HG03558 (cell line): Measurements from ENCODE around the gene PAAF1.
"Not testable (repeated sequence)": the region's sequence is repeated elsewhere in the genome, so short reads cannot be mapped to it uniquely, and the experiment has no call there.

ENCODE experiments used
- ATAC-seq: cut with Tn5 transposase; IDR thresholded peaks from one replicate; pipeline ENCODE4 v1.9.1; 2021; ENCODE audit warnings: moderate number of reproducible peaks; ENCODE audit not compliant: unreplicated experiment; ENCODE audit errors: extremely low read depth

PAAF1 gene

DNA sequence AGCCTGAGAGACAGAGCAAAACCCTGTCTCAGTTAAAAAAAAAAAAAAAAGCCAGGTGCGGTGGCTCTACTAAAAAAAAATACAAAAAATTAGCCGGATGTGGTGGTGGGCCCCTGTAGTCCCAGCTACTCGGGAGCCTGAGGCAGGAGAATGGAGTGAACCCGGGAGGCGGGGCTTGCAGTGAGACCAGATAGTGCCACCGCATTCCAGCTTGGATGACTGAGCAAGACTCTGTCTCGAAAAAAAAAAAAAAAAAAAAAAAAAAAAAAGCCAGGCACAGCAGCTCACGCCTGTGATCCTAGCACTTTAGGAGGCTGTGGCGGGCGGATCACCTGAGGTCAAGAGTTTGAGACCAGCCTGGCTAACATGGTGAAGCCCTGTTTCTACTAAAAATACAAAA, 3.6 kb downstream of the PAAF1 start:
- ATAC-seq: not testable (repeated sequence)

DNA sequence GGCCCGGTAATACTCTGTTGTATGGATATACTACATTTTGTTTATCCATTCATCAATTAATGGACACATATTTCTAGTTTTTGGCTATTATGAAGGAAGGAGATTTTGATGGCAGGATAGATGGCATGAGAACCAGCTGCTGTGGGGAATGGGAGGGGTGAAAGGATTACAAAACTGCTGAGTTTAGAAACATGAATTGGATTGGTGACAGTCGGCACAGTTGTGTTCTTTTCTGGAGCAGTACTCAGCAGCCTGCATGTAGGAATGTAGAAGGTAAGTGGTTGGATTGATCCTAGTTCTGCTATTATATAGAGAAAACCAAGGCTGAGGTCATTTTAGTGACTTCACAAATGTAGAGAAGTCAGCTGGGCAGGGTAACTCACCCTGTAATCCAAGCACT, 7.1 kb downstream of the PAAF1 start:
- no peak for ATAC-seq

DNA sequence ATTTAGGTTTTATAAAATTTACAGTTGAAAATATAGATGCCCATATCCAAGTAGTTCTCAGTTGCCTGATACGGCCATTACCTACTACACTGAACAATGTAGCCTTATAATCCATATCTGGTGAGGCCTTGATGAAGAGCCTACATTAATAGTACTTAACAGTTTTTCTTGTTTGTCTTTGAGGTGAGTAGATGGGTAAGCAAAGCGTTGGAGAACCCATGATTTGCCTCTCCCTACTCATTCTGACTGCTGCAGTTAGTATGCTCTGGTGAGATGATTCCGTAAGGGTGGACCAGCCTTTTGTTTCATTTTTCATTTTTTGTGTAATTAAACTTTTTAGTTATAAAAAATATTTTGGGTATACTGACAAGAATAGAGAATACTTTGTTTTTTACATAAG, 11.4 kb downstream of the PAAF1 start:
- no peak for ATAC-seq

DNA sequence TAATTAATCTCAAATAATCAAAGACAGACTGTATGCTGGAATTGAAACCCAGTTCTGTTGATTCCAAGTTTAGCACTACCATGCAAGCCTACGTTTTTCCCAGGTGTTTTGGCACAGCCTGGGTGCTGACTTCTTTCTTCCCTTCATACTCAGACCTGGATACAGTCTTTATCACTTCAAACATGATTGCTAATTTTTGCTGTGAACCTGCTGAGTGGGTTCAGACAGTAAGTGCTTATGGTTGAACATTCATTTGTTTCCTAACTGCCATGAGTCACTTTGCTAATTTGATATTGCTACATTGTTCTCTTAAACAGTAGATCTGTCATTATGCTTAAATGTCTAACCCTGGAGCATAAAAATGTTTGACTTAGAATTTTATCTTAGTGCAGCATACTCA, 12.2 kb downstream of the PAAF1 start:
- no peak for ATAC-seq

DNA sequence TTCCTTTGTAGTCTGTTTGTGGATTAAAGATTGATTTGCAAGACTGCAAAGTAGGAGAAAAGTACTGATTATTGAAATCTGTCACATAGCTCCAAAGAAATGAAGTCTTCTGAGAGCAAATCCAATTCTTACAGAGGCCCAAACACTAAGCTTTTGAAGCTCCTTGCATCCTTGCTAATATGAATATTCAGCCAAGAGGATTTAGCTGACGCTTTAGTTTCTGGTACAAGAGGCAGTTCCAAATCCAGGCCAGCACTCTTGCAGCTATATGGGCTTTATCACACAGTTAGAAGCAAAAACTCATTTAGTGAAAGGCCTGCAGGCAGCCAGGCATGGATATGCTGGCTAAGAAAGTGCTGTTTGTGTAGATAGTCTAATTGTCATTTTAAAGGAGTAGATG, 12.7 kb downstream of the PAAF1 start:
- no peak for ATAC-seq

DNA sequence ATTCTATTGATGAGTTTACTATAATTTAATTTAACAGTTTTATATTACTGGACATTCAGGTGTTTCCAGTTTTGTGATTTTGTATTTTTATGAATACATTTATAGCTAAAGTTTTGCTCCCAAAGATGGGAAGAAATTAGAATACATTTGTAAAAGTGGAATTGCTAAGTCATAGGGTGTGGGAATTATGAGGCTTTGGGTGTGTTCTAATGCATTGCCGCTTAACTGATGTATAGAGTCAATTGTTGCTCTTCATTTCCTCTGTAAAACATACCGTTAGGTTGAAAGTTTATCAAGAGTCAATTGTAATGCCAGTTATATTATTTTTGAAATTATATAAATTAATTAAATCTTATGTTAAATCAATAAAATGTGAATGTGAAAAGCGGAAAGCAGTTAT, 16.2 kb downstream of the PAAF1 start:
- no peak for ATAC-seq

DNA sequence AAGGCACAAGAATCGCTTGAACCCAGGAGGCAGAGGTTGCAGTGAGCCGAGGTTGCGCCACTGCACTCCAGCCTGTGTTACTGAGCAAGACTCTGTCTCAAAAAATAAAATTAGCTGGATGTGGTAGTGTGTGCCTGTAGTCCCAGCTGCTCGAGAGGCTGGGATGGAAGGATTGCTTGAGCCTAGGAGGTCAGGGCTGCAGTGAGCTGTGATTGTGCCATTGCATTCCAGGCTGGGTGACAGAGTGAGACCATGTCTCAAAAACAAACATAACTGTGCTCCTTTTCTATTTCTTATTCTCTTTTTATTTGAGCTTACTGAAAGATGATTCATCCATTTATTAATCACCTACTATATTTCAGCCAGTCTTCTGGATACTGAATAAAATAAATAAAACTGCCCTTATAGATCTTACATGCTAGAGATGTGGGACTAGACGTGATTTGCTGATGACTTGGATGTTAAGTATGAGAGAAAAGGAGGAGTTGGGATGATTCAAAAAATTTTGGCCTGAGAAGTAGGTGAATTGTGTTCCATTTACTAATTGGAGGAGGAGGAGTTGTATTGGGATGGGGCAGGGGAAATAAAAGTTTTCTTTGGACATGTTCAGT, 18.0 kb downstream of the PAAF1 start:
- ATAC-seq: no peak

DNA sequence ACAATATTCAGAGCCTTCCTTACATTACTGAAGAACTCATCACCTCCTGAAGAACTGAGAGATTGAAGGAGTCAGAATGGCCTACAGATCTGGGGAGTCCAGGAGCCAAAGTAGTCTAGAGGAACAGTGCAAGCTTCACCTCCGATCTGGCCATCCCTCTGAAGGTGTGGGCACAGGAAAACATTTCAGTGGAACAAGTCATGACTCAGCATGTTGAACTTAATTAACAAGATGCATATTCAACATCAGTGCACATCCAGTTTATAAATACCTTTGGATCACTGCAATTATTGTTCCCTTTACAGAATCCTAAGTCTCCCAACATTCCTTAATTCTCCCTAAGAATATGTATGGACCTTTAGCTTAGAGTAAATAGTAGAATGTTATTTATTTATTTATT, 25.5 kb downstream of the PAAF1 start:
- ATAC-seq: no peak

DNA sequence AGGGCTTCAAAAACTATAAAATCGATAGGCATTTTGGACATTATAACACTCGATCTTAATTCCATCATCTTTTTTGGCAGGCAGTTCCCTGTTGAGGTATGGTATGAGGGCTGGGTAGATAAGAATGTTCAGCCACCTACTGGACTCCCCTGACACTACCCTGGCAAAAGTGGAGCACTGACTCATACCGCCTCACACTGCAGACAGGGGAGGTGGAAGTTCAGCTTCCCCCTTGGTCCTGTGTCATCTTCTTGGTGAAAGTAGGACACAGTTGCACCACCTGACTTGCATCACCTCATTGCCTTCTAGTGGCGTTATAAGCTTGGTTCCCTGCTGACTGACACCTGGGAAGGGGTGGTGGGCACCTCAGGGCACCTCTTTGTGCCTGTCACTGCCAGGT, 30.4 kb downstream of the PAAF1 start:
- no peak for ATAC-seq

DNA sequence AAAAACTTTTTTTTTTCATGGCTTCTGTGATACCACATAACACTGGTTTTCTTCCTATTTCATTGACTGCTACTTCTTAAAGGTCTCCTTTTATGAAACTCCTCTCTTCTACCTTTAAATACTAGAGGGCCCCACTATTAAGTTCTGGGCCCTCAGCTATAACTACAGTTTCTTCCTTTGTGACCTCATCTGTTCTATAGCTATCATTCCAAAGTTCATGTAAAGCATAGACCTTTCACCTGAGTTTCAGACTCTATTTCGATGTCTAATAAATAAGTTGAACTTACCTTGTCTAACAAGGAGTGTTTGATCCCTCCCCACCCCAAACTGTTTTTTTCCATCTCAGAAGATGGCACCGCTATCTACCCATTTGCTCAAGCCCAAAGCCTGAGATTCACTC, 35.2 kb downstream of the PAAF1 start:
- ATAC-seq: no peak

DNA sequence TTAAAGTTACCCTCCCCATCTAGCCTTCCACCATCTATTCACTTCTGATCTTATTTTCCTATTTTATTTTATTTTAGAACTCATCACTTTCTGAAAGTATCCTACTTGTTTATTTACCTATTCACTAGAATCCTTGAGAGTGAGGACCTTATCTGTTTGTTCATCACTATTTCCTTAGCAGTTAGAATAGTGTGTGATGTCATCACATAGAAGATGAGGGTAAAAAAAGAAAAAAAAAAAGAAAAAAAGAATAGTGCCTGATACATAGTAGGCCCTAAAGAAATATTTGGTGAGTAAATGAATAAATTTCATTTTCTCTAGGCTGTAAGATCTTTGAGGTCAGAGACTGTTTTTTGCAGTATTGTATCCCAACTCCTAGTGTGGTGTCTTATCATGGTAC, 36.7 kb downstream of the PAAF1 start:
- no peak for ATAC-seq

DNA sequence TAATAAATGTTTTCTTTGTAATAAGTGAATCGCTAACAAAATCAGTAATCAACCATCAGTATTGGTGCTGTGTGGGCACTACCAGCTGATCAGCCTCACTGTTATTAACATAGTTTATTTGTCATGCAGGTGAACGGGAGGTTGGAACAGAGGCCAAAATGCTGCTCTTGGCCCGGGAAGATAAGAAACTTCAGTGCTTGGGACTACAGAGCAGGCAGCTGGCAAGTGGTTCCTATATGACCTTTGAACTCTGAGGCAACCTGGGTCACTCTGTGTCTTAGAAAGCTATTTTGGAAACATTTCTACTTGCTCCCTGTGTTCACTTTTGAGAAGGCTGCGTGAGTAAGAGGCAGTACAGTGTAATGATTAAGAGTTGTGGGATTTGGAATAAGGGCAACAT, 37.5 kb downstream of the PAAF1 start:
- no peak for ATAC-seq

DNA sequence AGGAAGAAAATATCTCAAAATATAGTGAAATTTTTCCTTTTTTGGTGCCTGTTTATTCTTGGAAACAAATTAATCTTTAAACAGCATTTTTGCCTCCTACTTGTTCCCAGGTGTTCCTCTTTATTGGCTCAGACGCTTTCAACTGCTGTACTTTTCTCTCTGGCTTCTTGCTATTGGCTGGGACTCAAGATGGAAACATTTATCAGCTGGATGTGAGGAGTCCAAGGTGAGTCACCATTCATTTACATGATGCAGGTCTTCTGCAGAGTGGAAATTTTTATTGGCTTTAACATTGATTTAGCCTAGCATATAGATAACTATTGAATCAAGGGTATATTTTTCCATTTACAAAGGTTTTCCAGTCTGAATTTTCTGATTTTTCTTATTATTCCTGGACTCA, 39.6 kb downstream of the PAAF1 start:
- no peak for ATAC-seq

DNA sequence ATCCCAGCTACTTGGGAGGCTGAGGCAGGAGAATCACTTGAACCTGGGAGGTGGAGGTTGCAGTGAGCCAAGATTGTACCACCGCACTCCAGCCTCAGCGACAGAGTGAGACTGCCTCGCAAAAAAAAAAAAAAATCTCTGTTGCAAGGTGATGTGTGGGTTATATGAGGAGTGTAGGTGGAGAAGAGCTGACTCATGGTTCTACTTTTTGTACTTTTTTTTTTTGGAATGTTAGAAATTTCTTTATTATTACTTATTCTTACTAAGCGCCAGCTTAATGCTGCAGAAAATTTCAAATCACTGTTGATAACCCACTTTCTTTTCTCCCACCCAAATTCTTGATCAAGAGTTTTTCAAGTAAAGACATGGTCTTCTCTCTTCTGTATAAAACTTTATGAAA, 44.4 kb downstream of the PAAF1 start:
- no peak for ATAC-seq

DNA sequence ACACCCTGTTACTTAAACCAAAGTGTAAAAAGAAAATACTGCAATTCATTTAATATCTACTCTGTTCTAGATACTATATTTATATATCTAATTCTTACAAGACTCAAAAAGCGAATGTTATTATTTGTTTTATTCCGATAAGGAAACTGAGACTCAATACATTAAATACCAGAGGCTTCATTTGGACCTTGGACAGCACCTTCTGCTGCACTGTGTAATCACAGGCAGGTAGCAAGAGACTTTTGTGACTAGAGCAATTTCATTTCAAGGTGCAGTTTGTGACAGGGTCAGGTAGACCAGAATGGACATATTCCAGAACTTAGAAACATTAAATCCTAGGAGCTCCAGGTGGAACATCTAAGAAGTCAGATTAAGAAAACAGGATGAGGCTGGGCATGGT, 52.6 kb downstream of the PAAF1 start:
- ATAC-seq: no peak

DNA sequence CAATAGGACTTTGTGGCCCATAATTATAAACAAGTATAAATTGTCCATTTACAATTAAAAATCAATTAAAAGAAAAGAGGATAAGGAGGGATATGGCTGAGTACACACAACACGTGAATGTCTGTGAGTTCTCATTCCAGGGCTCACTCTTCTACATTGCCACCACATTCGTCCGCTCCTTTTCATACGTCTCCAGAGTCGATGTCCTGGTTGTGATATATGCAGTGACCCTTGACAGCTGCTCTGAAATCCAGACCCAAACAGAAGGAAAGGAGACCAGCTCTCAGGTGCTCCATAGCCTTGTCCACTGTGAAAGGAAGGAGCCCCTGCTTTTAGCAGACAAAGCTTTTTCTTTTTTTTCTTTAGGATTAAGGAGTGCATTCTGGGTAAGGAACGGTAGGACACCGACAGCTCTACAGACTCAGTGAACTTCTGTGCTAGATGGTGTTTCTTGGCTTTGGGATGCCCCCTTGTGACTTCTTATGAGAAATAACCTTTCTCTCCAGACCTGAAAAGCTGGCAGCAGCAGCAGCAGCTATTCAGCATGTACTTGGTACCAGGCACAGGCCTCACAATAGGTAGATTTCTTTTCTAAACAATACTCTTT, 54.3 kb downstream of the PAAF1 start:
- no peak for ATAC-seq

DNA sequence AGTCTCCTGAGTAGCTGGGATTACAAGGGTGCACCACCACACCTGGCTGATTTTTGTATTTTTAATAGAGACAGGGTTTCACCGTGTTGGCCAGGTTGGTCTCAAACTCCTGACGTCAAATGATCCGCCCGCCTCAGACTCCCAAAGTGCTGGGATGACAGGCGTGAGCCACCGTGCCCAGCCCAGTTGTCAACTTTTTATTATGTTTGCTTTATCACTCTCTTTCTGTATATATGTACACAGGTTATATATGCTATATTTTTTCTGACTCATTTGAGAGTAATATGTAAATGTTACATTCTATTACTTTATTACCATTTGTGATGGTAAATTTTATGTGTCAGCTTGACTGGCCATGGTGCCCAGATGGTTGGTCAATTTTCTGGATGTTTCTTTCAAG, 55.2 kb downstream of the PAAF1 start:
- ATAC-seq: no peak

DNA sequence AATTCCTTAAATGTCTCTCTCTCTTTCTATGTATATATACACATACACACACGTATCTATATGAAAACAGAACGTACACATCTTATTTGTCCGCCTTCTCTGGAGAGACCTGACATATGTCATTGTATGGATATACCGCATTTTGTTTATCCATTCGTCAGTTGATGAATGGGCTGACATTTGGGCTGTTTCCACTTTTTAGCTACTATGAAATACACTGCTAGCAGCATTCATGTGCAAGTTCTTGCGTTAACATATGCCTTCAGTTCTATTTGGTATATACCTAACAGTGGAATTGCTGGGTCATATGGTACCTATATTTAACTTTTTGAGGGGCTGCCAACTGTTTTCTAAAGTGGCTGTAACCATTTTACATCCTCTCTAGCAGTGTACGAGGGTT, 56.0 kb downstream of the PAAF1 start:
- no peak for ATAC-seq

DNA sequence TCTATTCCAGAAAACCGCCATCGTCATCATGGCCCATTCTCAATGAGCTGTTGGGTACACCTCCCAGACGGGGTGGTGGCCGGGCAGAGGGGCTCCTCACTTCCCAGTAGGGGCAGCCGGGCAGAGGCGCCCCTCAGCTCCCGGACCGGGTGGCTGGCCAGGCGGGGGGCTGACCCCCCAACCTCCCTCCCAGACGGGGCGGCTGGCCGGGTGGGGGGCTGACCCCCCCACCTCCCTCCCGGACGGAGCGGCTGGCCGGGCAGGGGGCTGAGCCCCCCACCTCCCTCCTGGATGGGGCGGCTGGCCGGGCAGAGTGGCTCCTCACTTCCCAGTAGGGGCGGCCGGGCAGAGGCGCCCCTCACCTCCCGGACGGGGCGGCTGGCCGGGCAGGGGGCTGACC, 59.2 kb downstream of the PAAF1 start:
- not testable (repeated sequence) for ATAC-seq

DNA sequence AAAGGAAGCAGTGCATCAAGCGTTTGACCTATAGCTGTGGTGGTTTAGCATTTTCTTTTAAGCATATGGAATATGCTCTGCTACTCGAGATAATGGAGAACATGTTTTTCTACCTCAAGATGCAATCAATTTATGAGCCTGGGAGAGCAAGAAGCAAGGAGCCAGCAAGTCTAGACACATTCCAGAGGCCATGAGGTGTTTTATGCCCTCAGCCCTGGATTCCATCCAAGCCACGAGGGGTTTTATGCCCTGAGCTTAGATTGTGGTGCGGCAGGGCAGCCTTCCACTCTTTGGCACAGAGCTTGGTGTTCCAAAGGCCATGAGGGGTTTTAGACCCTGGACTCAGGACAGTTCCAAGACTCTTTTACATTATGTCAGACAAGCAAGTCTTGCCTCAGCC, 62.3 kb downstream of the PAAF1 start:
- ATAC-seq: no peak

DNA sequence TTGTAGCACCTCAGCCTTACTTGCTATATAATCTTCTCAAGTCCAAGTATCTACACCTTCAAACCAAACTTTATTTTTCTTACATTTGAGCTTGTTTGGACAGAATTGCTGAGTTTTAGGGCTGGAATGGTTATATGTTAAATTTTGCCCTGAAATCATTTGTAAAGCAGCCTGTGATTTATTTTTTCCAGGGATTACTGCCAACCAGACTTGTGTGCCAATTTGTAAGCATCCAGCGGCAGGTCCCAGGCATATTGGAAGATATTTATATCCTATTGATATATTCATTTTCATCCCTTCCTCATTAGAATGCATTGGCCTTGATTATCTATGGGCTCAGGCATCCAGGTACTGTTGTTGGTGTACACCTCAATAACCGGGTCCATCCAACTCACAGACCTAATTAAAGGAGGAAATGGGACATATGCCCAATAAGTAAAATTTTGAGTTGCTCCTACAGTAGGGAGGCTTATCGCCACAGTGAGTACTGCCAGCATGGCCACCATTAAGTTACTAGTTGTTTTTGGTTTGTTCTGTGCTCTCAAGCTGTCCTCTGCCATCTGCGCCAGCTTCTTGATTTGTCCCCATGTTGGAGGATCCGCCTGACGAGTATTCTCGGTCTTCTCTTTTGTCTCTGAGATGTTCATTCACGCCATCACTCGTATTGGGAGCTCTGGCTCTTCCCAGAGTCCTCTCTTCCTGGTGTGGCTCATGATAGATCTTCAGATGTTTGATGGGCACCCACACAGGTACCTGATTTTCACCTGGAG, 64.2 kb downstream of the PAAF1 start:
- no peak for ATAC-seq

DNA sequence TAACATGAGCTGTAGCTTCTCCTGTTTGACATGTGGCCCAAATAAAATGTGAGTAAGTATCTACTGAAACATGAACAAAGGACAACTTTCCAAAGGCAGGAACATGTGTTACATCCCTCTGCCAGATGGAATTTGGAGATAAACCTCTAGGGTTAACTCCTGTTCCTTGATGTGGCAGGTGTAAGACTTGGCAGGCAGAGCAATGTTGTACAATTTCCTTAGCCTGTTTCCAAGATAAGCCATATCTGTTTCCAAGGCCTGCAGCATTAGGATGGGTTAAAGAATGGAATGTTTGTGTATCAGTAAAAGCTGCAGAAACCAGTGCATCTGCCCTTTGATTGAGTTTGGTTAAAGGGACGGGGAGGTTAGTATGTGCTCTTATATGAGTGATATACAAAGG, 65.2 kb downstream of the PAAF1 start:
- no peak for ATAC-seq
